ENCODE results near the gene GLRX5.

GLRX5 gene

DNA sequence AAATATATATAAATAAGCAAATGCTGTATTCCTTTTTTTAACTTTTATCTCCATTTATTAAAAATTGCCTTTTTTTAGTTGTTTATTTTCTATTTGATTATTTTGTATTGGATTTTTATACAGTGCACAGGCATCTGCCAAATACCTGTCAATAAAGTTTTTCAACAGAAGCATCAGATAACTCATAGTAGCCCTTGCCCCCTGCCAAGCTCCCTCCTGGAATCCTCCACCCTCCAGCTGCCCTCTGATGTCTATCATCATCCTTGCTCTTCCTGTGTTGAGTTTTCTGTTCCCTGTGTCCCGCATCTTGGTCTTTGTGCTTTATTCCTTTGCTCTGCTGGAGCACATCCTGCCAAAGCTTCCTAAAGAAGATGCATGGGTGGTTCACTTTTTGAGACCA, 16.6 kb downstream of the GLRX5 start:
- H3K27ac ChIP-seq: no peak overlapping the region
- TF ChIP-seq, protein P1, sequence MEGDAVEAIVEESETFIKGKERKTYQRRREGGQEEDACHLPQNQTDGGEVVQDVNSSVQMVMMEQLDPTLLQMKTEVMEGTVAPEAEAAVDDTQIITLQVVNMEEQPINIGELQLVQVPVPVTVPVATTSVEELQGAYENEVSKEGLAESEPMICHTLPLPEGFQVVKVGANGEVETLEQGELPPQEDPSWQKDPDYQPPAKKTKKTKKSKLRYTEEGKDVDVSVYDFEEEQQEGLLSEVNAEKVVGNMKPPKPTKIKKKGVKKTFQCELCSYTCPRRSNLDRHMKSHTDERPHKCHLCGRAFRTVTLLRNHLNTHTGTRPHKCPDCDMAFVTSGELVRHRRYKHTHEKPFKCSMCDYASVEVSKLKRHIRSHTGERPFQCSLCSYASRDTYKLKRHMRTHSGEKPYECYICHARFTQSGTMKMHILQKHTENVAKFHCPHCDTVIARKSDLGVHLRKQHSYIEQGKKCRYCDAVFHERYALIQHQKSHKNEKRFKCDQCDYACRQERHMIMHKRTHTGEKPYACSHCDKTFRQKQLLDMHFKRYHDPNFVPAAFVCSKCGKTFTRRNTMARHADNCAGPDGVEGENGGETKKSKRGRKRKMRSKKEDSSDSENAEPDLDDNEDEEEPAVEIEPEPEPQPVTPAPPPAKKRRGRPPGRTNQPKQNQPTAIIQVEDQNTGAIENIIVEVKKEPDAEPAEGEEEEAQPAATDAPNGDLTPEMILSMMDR (conservative IDR thresholded peaks at IDR 0.05; ENCODE audit: low read depth): no peak
- ChIA-PET POLR2A (ENCODE audit: low non-redundant PET) (no interaction called here), CTCF (no interaction called here)
- no peak for DNase-seq (ENCODE audit: low spot score)

DNA sequence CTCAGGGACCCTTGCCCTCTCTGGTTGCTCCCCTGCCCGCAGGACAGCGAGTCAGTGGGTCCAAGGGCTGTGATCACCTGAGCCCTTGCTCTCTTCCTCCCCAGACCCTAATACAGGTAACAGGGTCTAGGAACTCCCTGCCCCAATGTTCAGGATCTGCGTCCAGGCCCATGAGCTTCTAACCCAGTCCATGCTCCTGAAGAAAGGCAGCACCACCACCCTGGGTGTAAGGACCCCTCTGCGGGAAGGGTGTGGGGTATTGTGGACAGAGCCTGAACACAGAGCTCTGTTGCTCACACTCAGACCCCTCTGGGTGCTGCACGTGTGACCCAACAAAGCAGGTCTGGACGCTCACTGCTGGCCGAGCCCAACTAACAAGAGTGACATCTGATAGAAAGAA, 18.3 kb downstream of the GLRX5 start:
- ChIA-PET CTCF (no interaction called here), POLR2A (ENCODE audit: low non-redundant PET) (no interaction called here)
- no peak overlapping the region for H3K27ac ChIP-seq
- no peak for DNase-seq (ENCODE audit: low spot score)
- TF ChIP-seq, protein P1 (conservative IDR thresholded peaks at IDR 0.05; ENCODE audit: low read depth): no peak

DNA sequence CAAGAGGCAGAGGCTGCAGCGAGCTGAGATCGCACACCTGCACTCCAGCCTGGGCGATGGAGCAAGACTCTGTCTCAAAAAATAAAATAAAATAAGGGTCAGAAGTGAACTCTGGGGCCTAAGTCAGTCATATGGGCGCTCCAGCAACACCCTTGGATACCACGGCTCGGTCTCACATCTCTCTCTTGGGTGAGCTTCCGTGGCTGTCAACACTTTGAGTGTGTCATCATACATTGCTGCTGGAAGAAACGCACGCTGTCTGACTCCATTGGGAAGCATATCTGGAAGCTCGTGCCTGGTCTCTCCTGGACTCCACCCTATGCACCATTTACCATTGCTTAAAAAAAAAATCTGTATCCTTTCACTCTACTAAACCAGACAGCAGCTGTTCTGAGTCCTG, 20.2 kb downstream of the GLRX5 start:
- TF ChIP-seq, protein P1 (conservative IDR thresholded peaks at IDR 0.05; ENCODE audit: low read depth): no peak
- H3K27ac ChIP-seq: no peak overlapping the region
- DNase-seq (ENCODE audit: low spot score): no peak
- ChIA-PET POLR2A (ENCODE audit: low non-redundant PET) (no interaction called here), CTCF (no interaction called here)

DNA sequence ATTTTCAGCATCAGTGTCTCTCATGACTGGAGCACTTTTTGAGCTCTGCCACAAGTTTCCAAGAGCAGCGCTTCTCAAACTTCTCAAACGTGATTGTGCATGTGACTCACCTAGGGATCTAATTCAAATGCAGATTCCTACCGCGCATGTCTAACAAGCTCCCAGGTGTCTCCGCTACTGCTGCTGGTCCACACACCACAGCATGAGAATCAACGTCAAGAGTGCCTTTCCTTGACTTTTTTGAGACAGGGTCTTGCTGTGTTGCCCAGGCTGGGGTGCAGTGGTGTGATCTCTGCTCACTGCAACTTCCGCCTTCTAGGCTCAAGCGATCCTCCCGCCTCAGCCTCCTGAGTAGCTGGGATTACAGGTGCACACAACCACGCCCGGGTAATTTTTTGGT, 22.4 kb downstream of the GLRX5 start:
- ChIA-PET POLR2A (ENCODE audit: low non-redundant PET) (no interaction called here), CTCF (no interaction called here)
- TF ChIP-seq, protein P1 (conservative IDR thresholded peaks at IDR 0.05; ENCODE audit: low read depth): no peak
- DNase-seq (ENCODE audit: low spot score): no peak
- no peak overlapping the region for H3K27ac ChIP-seq

DNA sequence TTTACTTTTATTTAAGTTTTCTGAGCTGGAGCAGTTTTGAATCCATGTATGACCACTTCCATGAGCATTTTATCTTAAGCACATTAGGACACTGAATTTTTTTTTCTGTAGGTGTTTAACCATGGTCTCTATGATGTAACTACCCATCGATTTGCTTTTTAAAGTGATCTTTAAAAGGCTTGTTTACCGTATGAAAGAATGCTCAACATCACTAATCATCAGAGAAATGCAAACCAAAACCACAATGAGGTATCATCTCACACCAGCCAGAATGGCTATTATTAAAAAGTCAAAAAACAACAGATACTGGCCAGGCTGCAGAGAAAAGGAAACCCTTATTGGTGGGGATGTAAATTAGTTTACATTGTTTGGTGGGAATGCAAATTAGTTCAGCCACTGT, 23.0 kb downstream of the GLRX5 start:
- ChIA-PET CTCF (no interaction called here), POLR2A (ENCODE audit: low non-redundant PET) (no interaction called here)
- no peak overlapping the region for H3K27ac ChIP-seq
- TF ChIP-seq, protein P1 (conservative IDR thresholded peaks at IDR 0.05; ENCODE audit: low read depth): no peak
- DNase-seq (ENCODE audit: low spot score): no peak

DNA sequence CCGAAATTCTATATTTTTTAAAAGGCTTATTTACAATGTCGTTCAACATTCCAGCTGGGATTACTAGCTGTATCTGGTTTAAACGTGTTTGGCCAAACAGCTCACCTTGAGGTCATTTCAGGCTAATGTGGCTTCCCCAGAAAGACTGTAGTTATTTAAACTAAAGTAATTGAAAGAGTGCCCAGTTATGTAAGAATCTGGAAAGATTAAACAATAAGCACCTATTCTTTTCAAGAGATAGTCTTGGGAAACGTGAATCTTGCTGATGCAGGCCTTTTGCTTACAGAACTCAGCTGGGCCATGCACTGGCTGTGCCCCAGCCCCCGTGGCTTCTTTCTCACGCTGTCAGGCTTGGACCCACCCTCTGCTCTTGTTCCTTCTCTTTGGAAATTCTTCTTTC, 24.4 kb downstream of the GLRX5 start:
- peak overlapping the region; percentile 48 for H3K27ac ChIP-seq
- ChIA-PET CTCF (interaction anchor here (0.6 to 2.1 kb wide), 6 partner anchors 141 to 1125 kb away, joined by 3 to 15 read pairs (median 4); no protein-coding TSS in a partner anchor), POLR2A (ENCODE audit: low non-redundant PET) (no interaction called here)
- no peak for DNase-seq (ENCODE audit: low spot score)
- TF ChIP-seq, protein P1 (conservative IDR thresholded peaks at IDR 0.05; ENCODE audit: low read depth): no peak

DNA sequence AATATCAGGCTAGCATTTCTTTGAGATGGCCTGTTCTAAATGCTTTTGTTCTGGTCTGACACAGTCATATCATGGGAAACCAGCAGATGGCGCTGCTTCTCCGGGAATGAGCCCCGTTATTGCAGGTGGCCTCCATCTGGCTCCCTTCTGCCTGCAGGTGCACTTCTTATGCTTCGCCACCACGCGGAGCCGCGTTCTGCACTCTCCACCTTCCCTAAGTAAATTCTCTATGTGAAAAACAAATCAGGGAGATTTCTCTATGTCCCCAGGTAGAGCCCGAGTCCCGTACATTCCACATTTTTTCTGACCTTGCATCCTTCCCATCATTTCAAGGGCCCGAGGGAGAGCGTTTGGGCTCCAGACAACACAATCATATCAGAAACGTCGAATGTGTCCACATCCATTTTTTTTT, 26.2 kb downstream of the GLRX5 start:
- no peak overlapping the region for H3K27ac ChIP-seq
- ChIA-PET POLR2A (ENCODE audit: low non-redundant PET) (no interaction called here), CTCF (interaction anchor here (0.6 to 2.4 kb wide), 7 partner anchors 12 to 1035 kb away, joined by 3 to 25 read pairs (median 4); no protein-coding TSS in a partner anchor)
- peak; percentile 81 for DNase-seq (ENCODE audit: low spot score)
- TF ChIP-seq, protein P1 (conservative IDR thresholded peaks at IDR 0.05; ENCODE audit: low read depth): peak; percentile 96
